Endothelial cell of umbilical vein (primary cell): Measurements from ENCODE around the gene TMOD2. TPM values are rescaled to one million over a fixed set of nuclear protein-coding genes. Genes with fewer than 3 reads are reported as not detected.

ENCODE experiments used
- BruUV-seq: library from RNA; stranded (reverse); fragments of 400-500 nt; replicated peaks from 2 replicates; lab custom pipeline; 2021; lab: Mats Ljungman, UMichigan
- CTCF ChIA-PET: fragments of 300-600, 350-600 bp; sonication (Branson Sonifier 250); formaldehyde crosslinking; loops from one replicate; lab custom pipeline; 2021; ENCODE audit warnings: antibody characterized with exemption, inconsistent platforms; lab: Charles Lee
- POLR2A ChIA-PET: fragments of 300-600, 350-600 bp; sonication (Branson Sonifier 250); formaldehyde crosslinking; loops from one replicate; lab custom pipeline; 2021; ENCODE audit warnings: antibody characterized with exemption, inconsistent platforms; lab: Charles Lee
- DNase-seq: peaks from one replicate; pipeline ENCODE4 v3.0.0-alpha.2; 2011; ENCODE audit warnings: low read depth, low spot score
- FAIRE-seq: peaks from 2 replicates; lab custom pipeline; 2011; peaks lifted over from hg19 to GRCh38; lab: Jason Lieb, UNC
- H2AFZ ChIP-seq: 2 replicates; pipeline ENCODE4 v1.6.0; 2012; ENCODE audit warnings: low read depth, low read length, control low read depth, inconsistent platforms
- H3K27ac ChIP-seq: 2 replicates; pipeline ENCODE4 v1.5.1; 2011; ENCODE audit warnings: low read depth, mild to moderate bottlenecking, control low read depth, low read length, moderate library complexity; ENCODE audit not compliant: insufficient read depth
- H3K27me3 ChIP-seq, 2 experiments: 2 replicates each; pipeline versions ENCODE4 v1.6.0 to v1.6.1; 2011; ENCODE audit warnings: low read length in 2 of 2, mixed read lengths in 1 of 2; ENCODE audit not compliant: control insufficient read depth in 2 of 2, insufficient read depth in 2 of 2
- H3K36me3 ChIP-seq, 2 experiments: 2 replicates in 1 of 2; 3 replicates in 1 of 2; pipeline ENCODE4 v1.5.1; 2011; ENCODE audit warnings: low read length in 2 of 2, mild to moderate bottlenecking in 1 of 2, moderate library complexity in 1 of 2; ENCODE audit not compliant: control insufficient read depth in 2 of 2, insufficient read depth in 2 of 2; ENCODE audit errors: extremely low read depth in 1 of 2
- H3K4me1 ChIP-seq: 3 replicates; pipeline ENCODE4 v1.5.1; 2011; ENCODE audit warnings: mild to moderate bottlenecking, low read length; ENCODE audit not compliant: control insufficient read depth, insufficient read depth; ENCODE audit errors: extremely low read depth
- H3K4me2 ChIP-seq: 2 replicates; pipeline ENCODE4 v1.6.1; 2011; ENCODE audit warnings: low read length, control low read depth, mixed read lengths; ENCODE audit not compliant: insufficient read depth
- H3K4me3 ChIP-seq, 3 experiments: fragments of 200-600 bp in 1 of 3; sonication (generic), shearing (Covaris generic) in 1 of 3; replicated peaks in 1 of 3; 2 replicates each; pipeline ENCODE4 v1.5.1; 2011 to 2016; ENCODE audit warnings: control low read depth in 3 of 3, low read length in 3 of 3, mild to moderate bottlenecking in 2 of 3, inconsistent platforms in 1 of 3, low read depth in 1 of 3, moderate library complexity in 1 of 3; ENCODE audit not compliant: insufficient read depth in 1 of 3
- H3K79me2 ChIP-seq: 2 replicates; pipeline ENCODE4 v1.6.0; 2012; ENCODE audit warnings: low read length, inconsistent platforms; ENCODE audit not compliant: control insufficient read depth, insufficient read depth
- H3K9ac ChIP-seq: replicated peaks from 2 replicates; pipeline ENCODE3; 2011; ENCODE audit warnings: low read length, control low read depth; ENCODE audit not compliant: insufficient read depth; ENCODE audit errors: extremely low read depth
- H3K9me1 ChIP-seq: replicated peaks from 3 replicates; pipeline ENCODE4 v1.6.0; 2011; ENCODE audit warnings: mild to moderate bottlenecking, low read length; ENCODE audit not compliant: control insufficient read depth, insufficient read depth; ENCODE audit errors: extremely low read depth
- H3K9me3 ChIP-seq: replicated peaks from 2 replicates; pipeline ENCODE4 v1.5.1; 2012; ENCODE audit warnings: low read length, inconsistent platforms; ENCODE audit not compliant: control insufficient read depth, insufficient read depth
- H4K20me1 ChIP-seq: replicated peaks from 2 replicates; pipeline ENCODE3; 2011; ENCODE audit warnings: mild to moderate bottlenecking, low read length; ENCODE audit not compliant: control insufficient read depth, insufficient read depth; ENCODE audit errors: extremely low read depth
- CTCF ChIP-seq, 2 donors: IDR thresholded peaks; 1 replicate in 1 of 2; 2 replicates in 1 of 2; pipeline ENCODE4 v1.5.1; 2011; ENCODE audit warnings: low read length in 2 of 2, mild to moderate bottlenecking in 2 of 2, moderate library complexity in 2 of 2, control low read depth in 1 of 2, inconsistent platforms in 1 of 2, low read depth in 1 of 2; ENCODE audit not compliant: insufficient read depth in 1 of 2; ENCODE audit errors: extremely low read depth in 1 of 2
- EZH2 ChIP-seq: IDR thresholded peaks from 2 replicates; pipeline ENCODE4 v1.6.1; 2012; ENCODE audit warnings: borderline replicate concordance, low read depth, mild to moderate bottlenecking, moderate library complexity, low read length, inconsistent platforms; ENCODE audit not compliant: severe bottlenecking
- FOS ChIP-seq: IDR thresholded peaks from 2 replicates; pipeline ENCODE4 v1.6.1; 2011; ENCODE audit warnings: mild to moderate bottlenecking, low read length, moderate library complexity, borderline replicate concordance; ENCODE audit not compliant: insufficient read depth
- GATA2 ChIP-seq: IDR thresholded peaks from 2 replicates; pipeline ENCODE4 v1.7.0; 2011; ENCODE audit warnings: low read depth, mild to moderate bottlenecking, moderate library complexity, mixed read lengths, low read length; ENCODE audit not compliant: insufficient read length, insufficient read depth
- JUN ChIP-seq: IDR thresholded peaks from 2 replicates; pipeline ENCODE4 v1.6.1; 2011; ENCODE audit warnings: borderline replicate concordance, low read depth; ENCODE audit not compliant: insufficient read length, insufficient read depth
- MAX ChIP-seq: IDR thresholded peaks from 2 replicates; pipeline ENCODE4 v1.6.1; 2011; ENCODE audit not compliant: insufficient read depth, insufficient read length
- MYC ChIP-seq: IDR thresholded peaks from one replicate; pipeline ENCODE4 v1.6.1; 2011; ENCODE audit warnings: mild to moderate bottlenecking, low read depth, low read length
- POLR2A ChIP-seq: IDR thresholded peaks from 2 replicates; pipeline ENCODE4 v1.6.1; 2012; ENCODE audit warnings: low read depth, mild to moderate bottlenecking, control low read depth, low read length
- POLR2AphosphoS5 ChIP-seq: IDR thresholded peaks from 2 replicates; pipeline ENCODE4 v1.6.1; 2012; ENCODE audit warnings: low read depth, mild to moderate bottlenecking, control low read depth, low read length, moderate library complexity; ENCODE audit not compliant: insufficient read depth
- dilution Hi-C: fragments of 300-500 bp; cut with MboI; formaldehyde crosslinking; loops from one replicate; pipeline ENCODE4 v1.15.0; 2019; ENCODE audit warnings: low sequenced_read_pairs; ENCODE audit not compliant: extremely low pct_ligation_motif_present
- intact Hi-C: fragments of 100-400 bp; cut with micrococcal nuclease; formaldehyde crosslinking; loops from one replicate; pipeline ENCODE4 v1.10.0; 2022
- polyA plus RNA-seq, 4 experiments: library from polyadenylated mRNA; depleted of rRNA in 3 of 4; stranded (reverse) in 3 of 4; unstranded in 1 of 4; fragments of >200 nt; gene quantifications; 2 replicates each; pipeline versions ENCODE4 v1.2.1 to v1.2.3, GENCODE V29; 2011 to 2012; ENCODE audit warnings: missing spikeins in 1 of 4
- total RNA-seq: library from RNA; stranded (reverse); gene quantifications from 2 replicates; pipeline ENCODE4 v1.2.3, GENCODE V29; 2021

Gene TMOD2
- total and polyA plus RNA-seq, 2 donors (not counting 3 experiments of a cell fraction or from before 2014, with no cell fraction given): 0.46 to 2.7 TPM

GRCh38 chr15:51846066-51846462 is 94.7 kb downstream of the TMOD2 start:
- POLR2A ChIA-PET: no interaction called here
- peak overlapping the region in 1 of 3 experiments; percentile 24 for H3K4me3 ChIP-seq

More at GRCh38 chr15:51846066-51846462, 94.7 kb downstream of the TMOD2 start:
- no peak for DNase-seq
- intact Hi-C loops (loop anchor here (1.0 to 2.0 kb wide), 5 partner anchors 16 to 69 kb away; no protein-coding TSS in a partner anchor), dilution Hi-C loops (no loop called here)
- no peak for FAIRE-seq
- Histone ChIP-seq H3K27ac (peak overlapping the region; percentile 93), H2AFZ (no peak overlapping the region), H3K9me3 (no peaks in the 10 kb centered on the region), H3K4me1 (peaks cover 77% of the 10 kb centered on the region), H3K4me2 (peak overlapping the region; percentile 93), H3K9me1 (no peaks in the 10 kb centered on the region), H3K36me3 (no peaks in the 10 kb centered on the region), H4K20me1 (no peaks in the 10 kb centered on the region), H3K27me3 (no peaks in the 10 kb centered on the region), H3K9ac (peak overlapping the region; percentile 66), H3K79me2 (peaks cover 92% of the 10 kb centered on the region)
- TSS peak; percentile 72 for BruUV-seq
- TF ChIP-seq MYC (no peak), MAX (no peak), POLR2AphosphoS5 (no peak), POLR2A (no peak), CTCF (IDR thresholded peaks at IDR 0.05; ENCODE audit: extremely low read depth in 1 of 2, insufficient read depth in 1 of 2, low read depth in 1 of 2, low read length in 2 of 2) (no peak), GATA2 (no peak), JUN (no peak), FOS (no peak), EZH2 (no peak)
- CTCF ChIA-PET: interaction anchor here (1.4 to 2.0 kb wide), 4 partner anchors 16 to 69 kb away, joined by 3 to 7 read pairs (median 4); partner anchors contain the start of gene TMOD3
